Vagina (tissue), 2 donors: Measurements from ENCODE around the gene CRIP3.

Experiments
- CTCF ChIP-seq, 3 experiments: fragments of 450-650 bp in 2 of 3; fragments of 200-600 bp in 1 of 3; sonication (generic) in 1 of 3; IDR thresholded peaks; one replicate each; pipeline ENCODE4 v1.5.1; 2017 to 2019; ENCODE audit warnings: antibody characterized with exemption in 3 of 3, mild to moderate bottlenecking in 2 of 3, moderate library complexity in 2 of 3
- POLR2A ChIP-seq, 2 donors: fragments of 450-650 bp; IDR thresholded peaks; one replicate each; pipeline ENCODE4 v1.6.1; 2017; ENCODE audit warnings: antibody characterized with exemption in 2 of 2, mild to moderate bottlenecking in 2 of 2, moderate library complexity in 2 of 2

GRCh38 chr6:43278524-43279078, 30.0 kb downstream of the CRIP3 start:
- TF ChIP-seq CTCF (IDR thresholded peaks at IDR 0.05) (no peak), POLR2A (IDR thresholded peaks at IDR 0.05) (no peak)
